GM13977 (cell line): Measurements from ENCODE around the gene ZNF546.
A peak's percentile ranks its signal among the peaks of the same experiment; 100 is the strongest.

ENCODE experiments used
- DNase-seq: peaks from one replicate; pipeline ENCODE4 v3.0.0; 2012; ENCODE audit warnings: low spot score
- CTCF ChIP-seq: IDR thresholded peaks from 2 replicates; pipeline ENCODE4 v1.5.1; 2012; ENCODE audit warnings: mild to moderate bottlenecking, control low read depth; ENCODE audit not compliant: insufficient read depth; ENCODE audit errors: extremely low read depth, missing control alignments
- in situ Hi-C: fragments of 300-500 bp; cut with MboI; formaldehyde crosslinking; loops from one replicate; pipeline ENCODE4 v1.12.0; 2022; ENCODE audit warnings: low sequenced_read_pairs, low pct_unique_long_range_greater_than_20kb, mixed read lengths, inconsistent platforms; ENCODE audit not compliant: unreplicated experiment

Gene ZNF546

GRCh38 chr19:39970675-39971379 is 26.0 kb upstream of the ZNF546 start, which contains the start of gene PSMC4:
Gene PSMC4, plus strand, starts transcription at chr19:39971165. Its CDS starts 38 bp downstream, at chr19:39971203.
- peak; percentile 97 for TF ChIP-seq CTCF
- peak; percentile 95 for DNase-seq
- in situ Hi-C loops: no loop called here

- no peak for TF ChIP-seq CTCF
- DNase-seq: no peak
- in situ Hi-C loops: no loop called here
Measured at GRCh38 chr19:39971380-39972035, 25.4 kb upstream of the ZNF546 start.

GRCh38 chr19:39974377-39975155 is 22.3 kb upstream of the ZNF546 start:
- TF ChIP-seq CTCF: no peak
- no peak for DNase-seq
- in situ Hi-C loops: no loop called here

- DNase-seq: no peak
- in situ Hi-C loops: no loop called here
- TF ChIP-seq CTCF: no peak
Measured at GRCh38 chr19:39982883-39983282, 14.0 kb upstream of the ZNF546 start.

GRCh38 chr19:39983695-39984300 is 13.1 kb upstream of the ZNF546 start:
- no peak for DNase-seq
- in situ Hi-C loops: no loop called here
- no peak for TF ChIP-seq CTCF

- TF ChIP-seq CTCF: no peak
- in situ Hi-C loops: no loop called here
- DNase-seq: no peak
Measured at GRCh38 chr19:39986643-39987042, 10.2 kb upstream of the ZNF546 start.
